NCI-H1092 treated with DMSO at 0.1 percent for 48 hours (cell line): ENCODE data around the gene GPRIN2.
"Not testable (repeated sequence)": the region's sequence is repeated elsewhere in the genome, so short reads cannot be mapped to it uniquely, and the experiment has no call there.

Source experiments
- DNase-seq: peaks from one replicate; lab custom pipeline; 2025; lab: John Stamatoyannopoulos, UW

The GPRIN2 gene

DNA sequence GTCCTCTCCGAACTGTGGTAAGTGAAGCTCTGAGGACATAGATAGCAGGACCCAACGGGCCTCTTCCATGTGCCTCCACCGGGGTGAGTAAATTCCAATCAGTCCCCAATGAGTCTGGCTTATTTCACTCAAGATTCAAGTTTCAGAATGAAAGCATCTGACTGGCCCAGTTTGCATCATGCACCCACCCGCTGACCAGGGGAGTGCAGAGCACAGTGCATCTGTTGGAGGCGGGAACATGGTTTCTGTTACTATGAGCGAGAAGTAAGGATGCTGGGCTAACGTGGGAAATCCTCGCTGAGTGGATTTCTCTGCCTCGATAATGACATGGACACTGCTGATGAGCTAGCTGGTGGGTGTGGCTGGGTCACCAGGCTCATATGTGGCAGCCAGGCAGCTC is 10.7 kb upstream of the GPRIN2 start:
- not testable (repeated sequence) for DNase-seq

- DNase-seq: peak; percentile 51
Observed at GRCh38 chr10:46565591-46566332, 9.3 kb upstream of the GPRIN2 start.

DNA sequence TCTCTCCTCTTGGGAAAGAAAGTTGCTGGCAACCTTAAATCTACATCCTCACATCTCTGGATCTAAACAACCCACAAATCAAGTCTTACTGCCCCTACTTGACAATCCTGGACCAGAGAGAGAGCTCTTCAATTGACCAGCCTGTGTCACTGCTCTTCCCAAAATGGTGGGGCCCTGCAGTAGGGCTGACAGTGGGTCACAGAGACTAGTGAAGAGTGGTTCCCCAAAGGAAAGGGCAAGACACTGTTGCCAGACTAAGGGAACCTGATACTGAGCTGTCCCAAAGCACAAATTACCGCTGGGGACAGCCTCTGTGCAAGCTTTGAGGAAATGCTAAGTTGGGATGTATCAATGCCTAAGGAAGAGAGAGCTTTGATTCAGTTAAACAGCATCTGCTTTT is 4.5 kb upstream of the GPRIN2 start:
- DNase-seq: no peak

DNA sequence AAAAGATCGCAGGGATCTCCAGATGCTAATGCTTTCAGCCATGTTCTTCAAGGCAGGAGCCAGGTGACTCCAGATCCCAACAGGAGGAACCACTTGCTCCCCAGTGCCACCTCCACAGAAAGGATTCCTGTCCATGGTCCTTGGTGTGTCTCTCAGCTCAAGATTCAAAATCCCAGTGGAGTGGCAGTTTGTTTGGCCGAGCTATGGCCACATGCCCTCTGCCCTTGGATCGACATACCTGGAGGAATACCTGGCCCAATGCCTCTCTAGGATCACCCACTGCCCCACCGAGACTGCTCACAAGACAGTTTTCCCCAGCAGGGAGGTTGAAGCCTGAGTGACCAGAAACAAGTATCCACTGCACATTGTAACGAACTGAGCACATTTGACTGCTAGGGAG is 3.9 kb upstream of the GPRIN2 start:
- DNase-seq: no peak

DNA sequence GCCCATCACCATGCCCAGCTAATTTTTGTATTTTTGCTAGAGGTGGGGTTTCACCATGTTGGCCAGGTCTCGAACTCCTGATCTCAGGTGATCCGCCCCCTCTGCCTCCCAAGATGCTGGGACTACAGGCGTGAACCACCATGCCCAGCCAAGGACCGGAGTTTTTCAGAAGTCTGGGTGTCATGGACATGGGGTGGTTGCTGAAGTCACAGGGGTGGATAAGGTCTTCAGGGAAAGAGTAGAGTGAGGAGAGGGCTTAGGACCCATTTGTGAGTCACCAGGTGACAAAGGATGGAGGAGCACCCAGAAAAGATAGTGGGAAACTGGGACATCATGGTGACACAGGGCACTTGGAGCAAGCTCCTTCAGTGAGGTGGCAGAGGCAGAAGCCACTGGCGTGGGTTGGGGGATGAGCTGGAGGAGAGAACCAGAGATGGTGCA is 2.8 kb upstream of the GPRIN2 start:
- no peak for DNase-seq

- no peak for DNase-seq
Observed at GRCh38 chr10:46558392-46559185, 2.1 kb upstream of the GPRIN2 start.

- no peak for DNase-seq
Observed at GRCh38 chr10:46558122-46558391, 1.6 kb upstream of the GPRIN2 start.

DNA sequence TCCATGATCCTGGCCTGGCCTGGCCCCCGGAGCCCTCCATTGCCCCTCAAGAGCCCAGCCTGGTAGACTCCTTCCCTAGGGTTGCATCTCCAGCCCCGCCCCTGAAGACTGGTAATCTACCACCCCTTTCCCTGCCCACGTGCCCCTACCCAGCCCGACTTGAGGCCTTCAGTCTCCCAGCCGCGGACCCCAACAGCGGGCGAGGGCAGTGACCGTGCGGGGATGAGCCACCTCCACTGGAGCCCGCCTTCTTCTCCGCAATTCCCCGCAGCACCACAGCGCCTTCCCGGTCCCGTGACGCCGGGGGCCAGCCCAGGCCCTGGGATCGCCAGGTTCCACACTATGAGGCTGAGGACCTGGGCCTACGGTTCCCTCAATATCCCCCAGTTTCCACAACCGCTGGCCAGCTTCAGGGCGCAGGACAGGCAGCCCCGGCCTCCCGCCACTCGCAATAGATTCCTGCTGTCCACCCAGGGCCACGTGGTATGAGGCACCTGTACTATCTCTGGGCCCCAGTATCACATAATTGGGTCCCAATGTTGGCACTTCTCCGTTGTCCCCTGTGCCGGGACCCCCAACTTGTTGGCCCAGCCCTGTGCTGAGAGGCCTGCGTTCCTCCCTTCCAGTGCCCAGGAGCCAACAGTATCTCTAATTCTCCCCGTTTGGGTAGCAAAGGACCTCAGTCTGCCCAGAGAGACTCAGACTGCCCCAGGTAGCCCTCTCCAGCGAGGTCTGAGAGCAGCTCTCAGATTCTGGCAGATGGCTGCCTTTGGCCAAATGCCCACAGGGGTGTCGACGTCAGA is 1.1 kb upstream of the GPRIN2 start:
- no peak for DNase-seq

GRCh38 chr10:46555713-46556514 is 544 bp downstream of the GPRIN2 start:
- no peak for DNase-seq

DNA sequence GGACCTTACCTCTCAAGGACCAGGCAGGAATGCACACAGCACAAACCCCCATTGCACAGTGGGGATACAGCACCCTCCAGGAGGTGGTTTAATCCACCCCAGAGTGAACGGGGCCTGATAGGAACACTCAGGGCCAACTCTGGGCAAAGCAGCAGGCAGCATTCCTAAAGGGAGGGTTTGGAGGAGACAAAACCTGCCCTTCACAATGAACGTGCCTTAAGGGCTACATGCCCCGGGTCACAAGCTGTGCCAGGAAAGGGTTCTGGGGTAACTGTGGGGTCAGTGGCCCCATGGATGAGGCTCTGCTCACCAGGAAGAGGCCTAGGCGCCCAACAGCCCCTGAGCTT is 1.1 kb downstream of the GPRIN2 start:
- DNase-seq: no peak

GRCh38 chr10:46554166-46554781 is 2.2 kb downstream of the GPRIN2 start:
- no peak for DNase-seq

GRCh38 chr10:46553238-46554049 is 3.0 kb downstream of the GPRIN2 start:
- no peak for DNase-seq

- DNase-seq: peak; percentile 44
Observed at GRCh38 chr10:46552526-46553237, 3.8 kb downstream of the GPRIN2 start.

DNA sequence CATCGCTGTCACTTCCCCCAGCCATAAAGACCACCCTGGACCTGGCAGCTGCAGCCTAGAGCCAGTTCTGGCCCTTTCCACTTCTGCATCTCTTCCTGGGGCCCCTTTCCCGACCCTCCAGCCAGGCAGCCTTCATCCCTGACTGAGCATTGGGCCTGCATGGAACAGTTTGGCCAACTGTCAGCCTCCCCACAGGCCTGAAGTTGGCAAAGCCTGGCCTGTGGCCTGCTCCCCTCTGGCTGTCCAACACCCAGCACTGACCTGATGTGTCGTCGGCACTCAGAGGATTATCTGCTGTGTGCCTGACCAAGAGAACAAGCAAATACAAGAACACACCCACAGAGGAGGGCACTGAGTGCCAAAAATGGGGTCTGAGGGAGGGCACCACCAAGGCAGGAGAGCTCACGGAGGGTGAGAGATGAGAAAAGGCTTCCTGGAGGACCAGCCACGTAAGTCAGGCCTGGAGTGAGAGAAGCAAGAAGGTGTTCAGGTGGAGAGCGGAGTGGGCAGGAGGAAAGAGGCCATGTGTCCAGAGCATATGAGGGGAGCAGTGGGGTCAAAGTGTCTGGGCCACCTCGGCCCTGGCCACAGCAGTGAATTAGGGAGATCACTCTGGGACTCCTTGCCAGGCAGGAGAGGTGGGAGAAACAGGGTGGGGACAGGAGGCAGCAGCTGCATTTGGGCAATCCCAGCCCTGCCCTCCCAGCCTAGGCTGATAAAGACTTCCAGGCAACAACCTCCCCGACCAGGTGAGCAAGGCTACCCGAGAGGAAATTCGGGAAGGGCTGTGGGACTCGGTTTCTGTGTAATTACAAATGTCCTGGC is 4.5 kb downstream of the GPRIN2 start:
- DNase-seq: no peak

- DNase-seq: no peak
Observed at GRCh38 chr10:46550795-46551700, 5.4 kb downstream of the GPRIN2 start.

DNA sequence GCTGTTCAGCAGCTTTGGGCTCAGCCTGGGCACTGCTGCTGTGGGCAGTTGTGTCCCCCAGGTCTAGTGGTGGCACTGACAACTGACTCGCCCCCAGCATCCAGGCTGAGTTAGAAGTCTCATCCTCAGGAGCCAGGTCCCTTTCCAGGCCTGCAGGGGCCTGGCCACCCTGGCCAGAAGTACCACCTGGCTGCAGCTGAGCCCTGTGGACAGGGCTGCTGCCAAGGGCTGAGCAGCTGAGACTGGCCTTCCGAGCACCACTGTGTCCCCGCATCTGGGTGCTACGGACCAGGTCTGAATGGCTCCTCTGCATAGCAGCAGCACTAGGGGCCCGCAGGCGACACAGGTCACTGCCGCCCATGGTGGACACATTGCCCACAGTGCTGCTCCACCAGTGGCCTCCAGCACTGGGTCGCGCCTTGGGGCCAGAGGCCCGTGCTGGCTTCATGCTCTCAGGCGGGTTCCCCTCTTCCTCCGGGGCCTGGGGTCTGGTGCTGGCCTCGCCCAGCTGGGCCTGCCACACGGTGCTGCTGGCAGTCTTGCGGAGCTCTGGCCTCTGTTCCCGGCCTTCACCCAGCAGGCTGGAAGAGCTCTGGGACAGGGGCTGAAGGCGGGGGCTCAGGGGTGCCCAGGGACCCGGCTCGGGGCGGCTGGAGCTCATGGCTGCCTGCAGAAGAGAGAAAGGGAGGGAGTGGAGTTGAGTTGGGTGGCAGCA is 6.2 kb downstream of the GPRIN2 start:
- no peak for DNase-seq
